ENCODE data around the gene ZDHHC3.

ZDHHC3 gene

DNA sequence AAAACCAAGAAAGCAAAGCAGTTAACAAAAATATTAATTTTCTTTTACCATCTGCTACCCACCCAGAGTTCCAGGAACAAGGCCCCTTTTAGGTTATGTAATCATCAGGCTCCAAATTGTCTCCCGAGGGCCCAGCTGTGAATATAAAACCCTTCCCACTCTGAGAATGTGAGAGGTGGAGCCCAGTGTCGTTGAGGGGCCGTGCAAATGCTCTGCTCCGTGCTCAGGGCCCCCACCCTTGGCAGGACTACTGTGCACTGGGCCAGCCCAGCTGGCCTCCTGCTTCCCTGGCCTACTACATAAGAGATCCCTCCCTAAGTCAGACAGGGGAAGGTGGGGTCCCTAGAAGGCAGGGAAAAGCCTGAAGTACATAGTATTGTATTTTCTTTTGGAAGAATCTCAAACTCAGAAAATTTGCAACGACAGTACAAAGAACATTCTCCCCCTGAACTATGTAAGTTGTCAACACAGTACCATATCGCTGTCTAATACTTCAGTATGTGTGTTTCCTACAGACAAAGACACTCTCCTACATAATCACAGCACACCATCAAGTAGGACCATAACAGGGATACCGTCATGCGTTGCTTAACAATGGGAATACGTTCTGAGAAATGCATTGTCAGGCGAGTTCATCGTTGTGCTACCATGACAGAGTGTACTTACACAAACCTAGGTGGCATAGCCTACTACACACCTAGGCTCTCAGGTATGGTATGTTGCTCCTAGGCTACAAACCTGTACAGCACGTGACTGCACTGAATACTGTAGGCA lies 45.7 kb upstream of the ZDHHC3 start:
- Histone ChIP-seq H3K36me3 (replicated peaks; ENCODE audit: insufficient read depth, low read length) (no peaks in the 10 kb centered on the region), H3F3A (ENCODE audit: insufficient read depth, low read length) (no peaks in the 10 kb centered on the region), H2AFZ (ENCODE audit: low read length) (no peak overlapping the region), H3K27ac (ENCODE audit: low read length) (no peak overlapping the region), H3K4me1 (ENCODE audit: low read length) (no peaks in the 10 kb centered on the region), H3K9me3 (replicated peaks; ENCODE audit: insufficient read depth, low read length) (no peaks in the 10 kb centered on the region), H3K9me2 (replicated peaks; ENCODE audit: insufficient read depth, low read length) (no peaks in the 10 kb centered on the region), H3K4me3 (ENCODE audit: low read length) (no peak overlapping the region), H3K4me2 (ENCODE audit: low read depth, low read length) (no peak overlapping the region), H4K20me1 (ENCODE audit: insufficient read depth, low read length) (no peaks in the 10 kb centered on the region), H3K27me3 (replicated peaks; ENCODE audit: insufficient read depth, low read length) (no peaks in the 10 kb centered on the region), H3K9ac (ENCODE audit: low read length) (no peak overlapping the region), H3K79me2 (ENCODE audit: low read length) (no peaks in the 10 kb centered on the region)
- TF ChIP-seq, protein P1, sequence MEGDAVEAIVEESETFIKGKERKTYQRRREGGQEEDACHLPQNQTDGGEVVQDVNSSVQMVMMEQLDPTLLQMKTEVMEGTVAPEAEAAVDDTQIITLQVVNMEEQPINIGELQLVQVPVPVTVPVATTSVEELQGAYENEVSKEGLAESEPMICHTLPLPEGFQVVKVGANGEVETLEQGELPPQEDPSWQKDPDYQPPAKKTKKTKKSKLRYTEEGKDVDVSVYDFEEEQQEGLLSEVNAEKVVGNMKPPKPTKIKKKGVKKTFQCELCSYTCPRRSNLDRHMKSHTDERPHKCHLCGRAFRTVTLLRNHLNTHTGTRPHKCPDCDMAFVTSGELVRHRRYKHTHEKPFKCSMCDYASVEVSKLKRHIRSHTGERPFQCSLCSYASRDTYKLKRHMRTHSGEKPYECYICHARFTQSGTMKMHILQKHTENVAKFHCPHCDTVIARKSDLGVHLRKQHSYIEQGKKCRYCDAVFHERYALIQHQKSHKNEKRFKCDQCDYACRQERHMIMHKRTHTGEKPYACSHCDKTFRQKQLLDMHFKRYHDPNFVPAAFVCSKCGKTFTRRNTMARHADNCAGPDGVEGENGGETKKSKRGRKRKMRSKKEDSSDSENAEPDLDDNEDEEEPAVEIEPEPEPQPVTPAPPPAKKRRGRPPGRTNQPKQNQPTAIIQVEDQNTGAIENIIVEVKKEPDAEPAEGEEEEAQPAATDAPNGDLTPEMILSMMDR (IDR thresholded peaks at IDR 0.05; ENCODE audit: low read length): no peak
- TF ChIP-seq EZH2phosphoT487 (IDR thresholded peaks at IDR 0.05; ENCODE audit: low read length) (no peak), EZH2 (optimal IDR thresholded peaks at IDR 0.05; ENCODE audit: low read depth, low read length) (no peak)
- DNase-seq: no peak

DNA sequence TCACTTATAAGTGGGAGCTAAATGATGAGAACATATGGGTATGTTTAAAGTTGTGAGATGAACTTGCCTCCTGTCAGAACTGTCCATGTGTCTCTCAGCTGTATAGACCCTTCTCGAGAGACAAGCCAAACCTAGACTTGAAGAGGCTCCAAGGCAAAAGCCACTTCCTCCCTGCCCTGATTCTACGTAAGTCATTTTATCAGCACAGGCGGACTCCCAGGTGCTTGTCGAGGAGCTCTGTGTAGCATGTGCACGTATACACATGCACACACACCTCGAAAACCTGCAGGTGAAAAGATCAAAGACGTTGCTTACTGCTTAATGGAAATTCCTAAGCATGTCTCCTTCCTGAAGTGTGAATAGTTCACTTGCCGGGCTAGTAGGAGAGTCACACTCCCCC lies 44.6 kb upstream of the ZDHHC3 start:
- Histone ChIP-seq H3K9ac (ENCODE audit: low read length) (no peak overlapping the region), H3K4me1 (ENCODE audit: low read length) (no peaks in the 10 kb centered on the region), H3K79me2 (ENCODE audit: low read length) (no peaks in the 10 kb centered on the region), H3K9me3 (replicated peaks; ENCODE audit: insufficient read depth, low read length) (no peaks in the 10 kb centered on the region), H3K4me2 (ENCODE audit: low read depth, low read length) (no peak overlapping the region), H4K20me1 (ENCODE audit: insufficient read depth, low read length) (no peaks in the 10 kb centered on the region), H2AFZ (ENCODE audit: low read length) (no peak overlapping the region), H3K27ac (ENCODE audit: low read length) (no peak overlapping the region), H3K4me3 (ENCODE audit: low read length) (no peak overlapping the region), H3K36me3 (replicated peaks; ENCODE audit: insufficient read depth, low read length) (no peaks in the 10 kb centered on the region), H3K27me3 (replicated peaks; ENCODE audit: insufficient read depth, low read length) (no peaks in the 10 kb centered on the region), H3K9me2 (replicated peaks; ENCODE audit: insufficient read depth, low read length) (no peaks in the 10 kb centered on the region), H3F3A (ENCODE audit: insufficient read depth, low read length) (no peaks in the 10 kb centered on the region)
- TF ChIP-seq EZH2phosphoT487 (IDR thresholded peaks at IDR 0.05; ENCODE audit: low read length) (no peak), EZH2 (optimal IDR thresholded peaks at IDR 0.05; ENCODE audit: low read depth, low read length) (no peak)
- TF ChIP-seq, protein P1 (IDR thresholded peaks at IDR 0.05; ENCODE audit: low read length): no peak
- no peak for DNase-seq

DNA sequence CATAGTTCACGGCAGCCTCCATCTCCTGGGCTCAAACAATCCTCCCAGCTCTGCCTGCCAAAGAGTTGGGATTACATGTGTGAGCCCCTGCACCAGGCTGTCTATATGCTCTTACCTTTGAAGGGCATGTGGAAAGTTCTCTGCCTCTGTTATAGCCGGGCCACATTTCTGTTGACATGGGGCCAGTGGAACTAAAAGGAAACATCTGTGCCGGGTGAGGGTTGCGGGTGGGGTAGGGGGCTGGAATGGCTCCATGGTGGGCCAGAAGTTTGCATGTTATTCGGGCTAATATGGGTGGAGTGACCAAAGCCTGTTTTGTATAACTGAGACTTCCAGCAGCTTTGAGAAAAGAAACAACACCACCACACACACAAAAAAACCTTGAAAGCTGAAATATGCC lies 41.8 kb upstream of the ZDHHC3 start:
- Histone ChIP-seq H3K9me2 (replicated peaks; ENCODE audit: insufficient read depth, low read length) (no peaks in the 10 kb centered on the region), H3K9me3 (replicated peaks; ENCODE audit: insufficient read depth, low read length) (no peaks in the 10 kb centered on the region), H3K4me1 (ENCODE audit: low read length) (peaks cover 1% of the 10 kb centered on the region; the same call in 1 of the 2 replicates), H3K4me2 (ENCODE audit: low read depth, low read length) (no peak overlapping the region), H3K27me3 (replicated peaks; ENCODE audit: insufficient read depth, low read length) (no peaks in the 10 kb centered on the region), H3K36me3 (replicated peaks; ENCODE audit: insufficient read depth, low read length) (no peaks in the 10 kb centered on the region), H4K20me1 (ENCODE audit: insufficient read depth, low read length) (no peaks in the 10 kb centered on the region), H3K27ac (ENCODE audit: low read length) (no peak overlapping the region), H3K4me3 (ENCODE audit: low read length) (no peak overlapping the region), H2AFZ (ENCODE audit: low read length) (no peak overlapping the region), H3K79me2 (ENCODE audit: low read length) (no peaks in the 10 kb centered on the region), H3F3A (ENCODE audit: insufficient read depth, low read length) (no peaks in the 10 kb centered on the region), H3K9ac (ENCODE audit: low read length) (no peak overlapping the region)
- no peak for DNase-seq
- TF ChIP-seq EZH2 (optimal IDR thresholded peaks at IDR 0.05; ENCODE audit: low read depth, low read length) (no peak), EZH2phosphoT487 (IDR thresholded peaks at IDR 0.05; ENCODE audit: low read length) (no peak)
- TF ChIP-seq, protein P1 (IDR thresholded peaks at IDR 0.05; ENCODE audit: low read length): no peak
